Measurements from ENCODE around the gene ZDHHC8.

The ZDHHC8 gene

GRCh38 chr22:20179455-20180244 lies 48.0 kb downstream of the ZDHHC8 start:
- no peak overlapping the region for H3K4me3 ChIP-seq (ENCODE audit: low read depth, low read length, poor library complexity, severe bottlenecking)
- no peaks in the 10 kb centered on the region for H3K9me3 ChIP-seq (ENCODE audit: low read length)
- H3K9me2 ChIP-seq (ENCODE audit: low read depth, low read length) = no peaks in the 10 kb centered on the region
- no peaks in the 10 kb centered on the region for H4K20me1 ChIP-seq (ENCODE audit: insufficient read depth, low read length)
- no peak overlapping the region for H3K27ac ChIP-seq (ENCODE audit: low read depth, low read length, poor library complexity, severe bottlenecking)
- H3K4me2 ChIP-seq (ENCODE audit: low read length) = no peak overlapping the region
- H3K4me1 ChIP-seq (ENCODE audit: insufficient read depth, low read length, severe bottlenecking) = no peaks in the 10 kb centered on the region
- H3K36me3 ChIP-seq (ENCODE audit: insufficient read depth, low read length) = no peaks in the 10 kb centered on the region
- H3K27me3 ChIP-seq (ENCODE audit: insufficient read depth, low read length) = 0 out of 2 replicates have a peak, but pooled peaks cover 4% of the 10 kb centered on the region
- no peaks in the 10 kb centered on the region for H3K79me2 ChIP-seq (ENCODE audit: insufficient read depth, low read length)
- H2AFZ ChIP-seq (ENCODE audit: low read length) = no peak overlapping the region
- no peaks in the 10 kb centered on the region for H3F3A ChIP-seq (ENCODE audit: insufficient read depth, low read length)
- TF ChIP-seq CTCF (IDR thresholded peaks at IDR 0.05; ENCODE audit: low read length) = no peak
- no peak for TF ChIP-seq EZH2 (IDR thresholded peaks at IDR 0.05; ENCODE audit: borderline replicate concordance, low read length)
- H3K9ac ChIP-seq (ENCODE audit: low read length) = no peak overlapping the region

GRCh38 chr22:20180245-20180630 lies 48.6 kb downstream of the ZDHHC8 start:
- no peaks in the 10 kb centered on the region for H3K36me3 ChIP-seq (ENCODE audit: insufficient read depth, low read length)
- H3K4me3 ChIP-seq (ENCODE audit: low read depth, low read length, poor library complexity, severe bottlenecking) = no peak overlapping the region
- H3K27ac ChIP-seq (ENCODE audit: low read depth, low read length, poor library complexity, severe bottlenecking) = no peak overlapping the region
- TF ChIP-seq CTCF (IDR thresholded peaks at IDR 0.05; ENCODE audit: low read length) (no peak), EZH2 (IDR thresholded peaks at IDR 0.05; ENCODE audit: borderline replicate concordance, low read length) (no peak)
- no peak overlapping the region for H3K4me2 ChIP-seq (ENCODE audit: low read length)
- H3K9me2 ChIP-seq (ENCODE audit: low read depth, low read length) = no peaks in the 10 kb centered on the region
- H3K4me1 ChIP-seq (ENCODE audit: insufficient read depth, low read length, severe bottlenecking) = no peaks in the 10 kb centered on the region
- 0 out of 2 replicates have a peak, but pooled peaks cover 4% of the 10 kb centered on the region for H3K27me3 ChIP-seq (ENCODE audit: insufficient read depth, low read length)
- no peaks in the 10 kb centered on the region for H4K20me1 ChIP-seq (ENCODE audit: insufficient read depth, low read length)
- no peaks in the 10 kb centered on the region for H3K79me2 ChIP-seq (ENCODE audit: insufficient read depth, low read length)
- no peaks in the 10 kb centered on the region for H3K9me3 ChIP-seq (ENCODE audit: low read length)
- H3F3A ChIP-seq (ENCODE audit: insufficient read depth, low read length) = no peaks in the 10 kb centered on the region
- H2AFZ ChIP-seq (ENCODE audit: low read length) = no peak overlapping the region
- no peak overlapping the region for H3K9ac ChIP-seq (ENCODE audit: low read length)

- H3K36me3 ChIP-seq (ENCODE audit: insufficient read depth, low read length) = no peaks in the 10 kb centered on the region
- no peaks in the 10 kb centered on the region for H3F3A ChIP-seq (ENCODE audit: insufficient read depth, low read length)
- H3K4me3 ChIP-seq (ENCODE audit: low read depth, low read length, poor library complexity, severe bottlenecking) = no peak overlapping the region
- no peak overlapping the region for H3K9ac ChIP-seq (ENCODE audit: low read length)
- H3K9me3 ChIP-seq (ENCODE audit: low read length) = no peaks in the 10 kb centered on the region
- no peak overlapping the region for H3K4me2 ChIP-seq (ENCODE audit: low read length)
- H3K4me1 ChIP-seq (ENCODE audit: insufficient read depth, low read length, severe bottlenecking) = no peaks in the 10 kb centered on the region
- no peaks in the 10 kb centered on the region for H4K20me1 ChIP-seq (ENCODE audit: insufficient read depth, low read length)
- H3K79me2 ChIP-seq (ENCODE audit: insufficient read depth, low read length) = no peaks in the 10 kb centered on the region
- H3K9me2 ChIP-seq (ENCODE audit: low read depth, low read length) = no peaks in the 10 kb centered on the region
- TF ChIP-seq EZH2 (IDR thresholded peaks at IDR 0.05; ENCODE audit: borderline replicate concordance, low read length) (no peak), CTCF (IDR thresholded peaks at IDR 0.05; ENCODE audit: low read length) (no peak)
- 0 out of 2 replicates have a peak, but pooled peaks cover 4% of the 10 kb centered on the region for H3K27me3 ChIP-seq (ENCODE audit: insufficient read depth, low read length)
- H2AFZ ChIP-seq (ENCODE audit: low read length) = no peak overlapping the region
- H3K27ac ChIP-seq (ENCODE audit: low read depth, low read length, poor library complexity, severe bottlenecking) = no peak overlapping the region
Measured at GRCh38 chr22:20180640-20181039, 49.0 kb downstream of the ZDHHC8 start.
